IPS DF 6.9 (cell line): Measurements from ENCODE around the gene NFATC2.
A peak's percentile ranks its signal among the peaks of the same experiment; 100 is the strongest.
"Not testable (repeated sequence)": the region's sequence is repeated elsewhere in the genome, so short reads cannot be mapped to it uniquely, and the experiment has no call there.

Experiments used
- DNase-seq: peaks from one replicate; pipeline ENCODE4 v3.0.0-alpha.2; 2013; ENCODE audit warnings: low read depth, low spot score
- H3K27ac ChIP-seq: one replicate; pipeline ENCODE4 v1.5.1; 2013; ENCODE audit warnings: low read length, control low read depth
- H3K27me3 ChIP-seq: 2 replicates; pipeline ENCODE4 v1.6.1; 2013; ENCODE audit warnings: mild to moderate bottlenecking, low read length; ENCODE audit not compliant: control insufficient read depth, insufficient read depth
- H3K36me3 ChIP-seq: 2 replicates; pipeline ENCODE4 v1.6.1; 2013; ENCODE audit warnings: low read length; ENCODE audit not compliant: control insufficient read depth, insufficient read depth
- H3K4me1 ChIP-seq: 2 replicates; pipeline ENCODE4 v1.6.1; 2013; ENCODE audit warnings: low read length; ENCODE audit not compliant: control insufficient read depth, insufficient read depth
- H3K4me3 ChIP-seq: 2 replicates; pipeline ENCODE4 v1.5.1; 2013; ENCODE audit warnings: mild to moderate bottlenecking, low read length
- H3K9me3 ChIP-seq: 2 replicates; pipeline ENCODE4 v1.6.1; 2013; ENCODE audit warnings: low read length, inconsistent platforms; ENCODE audit not compliant: control insufficient read depth, insufficient read depth
- WGBS: extraction: QIAGEN DNeasy Blood & Tissue Kit; methylation state at CpG from one replicate; pipeline ENCODE4 v1.1.7; 2013; ENCODE audit warnings: mixed read lengths, missing lambda C conversion rate; ENCODE audit not compliant: insufficient read length, insufficient coverage; 5-methylcytosine and 5-hydroxymethylcytosine counted together

NFATC2 gene

DNA sequence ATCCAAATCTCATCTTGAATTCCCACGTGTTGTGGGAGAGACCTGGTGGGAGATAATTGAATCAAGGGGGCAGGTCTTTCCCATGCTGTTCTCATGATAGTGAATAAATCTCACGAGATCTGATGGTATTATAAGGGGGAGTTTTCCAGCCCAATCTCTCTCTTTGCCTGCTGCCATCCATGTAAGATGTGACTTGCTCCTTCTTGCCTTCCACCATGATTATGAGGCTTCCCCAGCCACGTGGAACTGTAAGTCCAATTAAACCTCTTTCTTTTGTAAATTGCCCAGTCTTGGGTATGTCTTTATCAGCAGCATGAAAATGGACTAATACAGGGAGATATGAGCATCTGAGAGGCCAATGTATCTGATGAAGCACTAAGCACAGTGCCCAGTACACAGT lies 26.0 kb upstream of the NFATC2 start:
- H3K9me3 ChIP-seq: not testable (repeated sequence)
- WGBS: no CpG with 5 or more reads among the region's 3 CpGs

DNA sequence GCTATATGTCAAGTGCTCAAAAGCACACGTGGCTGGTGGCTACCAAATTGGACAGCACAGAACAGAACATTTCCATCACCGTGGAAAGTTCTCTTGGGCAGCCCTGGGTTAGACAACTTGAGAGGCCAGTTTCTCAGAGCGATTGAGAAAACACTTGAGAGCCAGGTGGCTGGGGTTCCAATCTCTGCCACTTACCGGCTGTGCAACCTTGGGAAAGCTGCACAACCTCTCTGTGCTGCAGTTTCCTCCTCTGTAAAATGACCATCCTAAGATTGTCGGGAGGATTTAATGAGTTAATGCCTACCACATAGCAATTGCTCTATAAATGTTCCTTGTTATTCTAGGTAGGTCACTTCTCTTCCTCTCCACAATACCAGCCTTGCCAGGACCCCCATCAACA lies 25.1 kb upstream of the NFATC2 start:
- Histone ChIP-seq H3K27ac (no peak overlapping the region), H3K4me1 (peaks cover 2% of the 10 kb centered on the region; the same call in 1 of the 2 replicates), H3K4me3 (no peak overlapping the region), H3K36me3 (no peaks in the 10 kb centered on the region), H3K27me3 (peaks cover 15% of the 10 kb centered on the region), H3K9me3 (no peaks in the 10 kb centered on the region)
- no peak for DNase-seq
- no CpG with 5 or more reads among the region's 5 CpGs for WGBS

More for the DNA sequence above, 26.0 kb upstream of the NFATC2 start:
- not testable (repeated sequence) for H3K36me3 ChIP-seq, DNase-seq, H3K4me1 ChIP-seq, H3K27me3 ChIP-seq, H3K4me3 ChIP-seq, H3K27ac ChIP-seq

DNA sequence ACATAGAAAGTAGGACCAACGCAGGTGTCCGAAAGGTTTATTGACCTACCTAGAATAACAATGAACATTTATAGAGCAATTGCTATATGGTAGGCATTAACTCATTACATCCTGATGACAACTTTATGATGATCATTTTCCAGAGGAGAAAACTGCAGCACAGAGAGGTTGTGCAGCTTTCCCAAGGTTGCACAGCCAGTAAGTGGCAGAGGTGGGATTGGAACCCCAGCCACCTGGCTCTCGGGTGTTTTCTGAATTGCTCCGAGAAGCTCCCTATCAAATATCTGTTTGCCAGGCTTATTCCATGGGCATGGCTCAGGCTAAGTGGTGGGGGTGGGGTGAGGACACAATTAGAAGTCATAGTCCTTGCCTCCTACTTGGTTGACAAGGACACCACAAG lies 24.1 kb upstream of the NFATC2 start:
- H3K4me3 ChIP-seq: no peak overlapping the region
- peaks cover 2% of the 10 kb centered on the region; the same call in 1 of the 2 replicates for H3K4me1 ChIP-seq
- no peak for DNase-seq
- no peaks in the 10 kb centered on the region for H3K36me3 ChIP-seq
- no peaks in the 10 kb centered on the region for H3K9me3 ChIP-seq
- peaks cover 24% of the 10 kb centered on the region for H3K27me3 ChIP-seq
- no peak overlapping the region for H3K27ac ChIP-seq
- no CpG with 5 or more reads among the region's 4 CpGs for WGBS

- H3K36me3 ChIP-seq: no peaks in the 10 kb centered on the region
- no peaks in the 10 kb centered on the region for H3K9me3 ChIP-seq
- no peak overlapping the region for H3K27ac ChIP-seq
- no peak for DNase-seq
- no CpG with 5 or more reads among the region's 14 CpGs for WGBS
- H3K4me3 ChIP-seq: no peak overlapping the region
- peaks cover 31% of the 10 kb centered on the region for H3K27me3 ChIP-seq
- peaks cover 2% of the 10 kb centered on the region; the same call in 1 of the 2 replicates for H3K4me1 ChIP-seq
Observed at GRCh38 chr20:51565298-51566144, 23.0 kb upstream of the NFATC2 start.

GRCh38 chr20:51563486-51564332 lies 21.2 kb upstream of the NFATC2 start:
- no peak overlapping the region for H3K4me3 ChIP-seq
- no peak overlapping the region for H3K27ac ChIP-seq
- no peaks in the 10 kb centered on the region for H3K9me3 ChIP-seq
- no CpG with 5 or more reads among the region's 15 CpGs for WGBS
- no peak for DNase-seq
- H3K27me3 ChIP-seq: peaks cover 36% of the 10 kb centered on the region
- no peaks in the 10 kb centered on the region for H3K36me3 ChIP-seq
- H3K4me1 ChIP-seq: peaks cover 2% of the 10 kb centered on the region; the same call in 1 of the 2 replicates

DNA sequence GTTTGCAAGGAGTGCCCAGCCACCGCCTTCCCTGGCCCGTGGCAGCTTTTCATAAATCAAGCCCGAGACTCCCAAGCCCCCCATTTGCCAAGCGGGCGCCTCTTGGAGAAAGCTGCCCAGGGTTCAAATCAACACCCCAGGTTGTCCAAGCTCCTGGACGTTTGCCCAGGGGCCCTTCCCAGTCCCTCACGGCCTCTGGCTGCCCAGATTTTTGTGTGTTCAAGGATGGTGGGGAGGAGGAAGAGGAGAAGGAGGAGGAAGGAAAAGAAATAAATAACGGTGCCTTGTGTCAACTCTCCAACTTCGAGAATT lies 20.6 kb upstream of the NFATC2 start:
- no CpG with 5 or more reads among the region's 9 CpGs for WGBS
- peaks cover 2% of the 10 kb centered on the region; the same call in 1 of the 2 replicates for H3K4me1 ChIP-seq
- no peak for DNase-seq
- H3K9me3 ChIP-seq: no peaks in the 10 kb centered on the region
- H3K4me3 ChIP-seq: peak overlapping the region; percentile 31; the same call in 1 of the 2 replicates
- H3K36me3 ChIP-seq: no peaks in the 10 kb centered on the region
- H3K27ac ChIP-seq: no peak overlapping the region
- H3K27me3 ChIP-seq: peaks cover 36% of the 10 kb centered on the region

- H3K4me1 ChIP-seq: peaks cover 2% of the 10 kb centered on the region; the same call in 1 of the 2 replicates
- no peak for DNase-seq
- no peaks in the 10 kb centered on the region for H3K36me3 ChIP-seq
- no peak overlapping the region for H3K27ac ChIP-seq
- peaks cover 36% of the 10 kb centered on the region for H3K27me3 ChIP-seq
- no CpG with 5 or more reads among the region's 76 CpGs for WGBS
- H3K9me3 ChIP-seq: no peaks in the 10 kb centered on the region
- peak overlapping the region; percentile 31; the same call in 1 of the 2 replicates for H3K4me3 ChIP-seq
Observed at GRCh38 chr20:51562332-51563173, 20.0 kb upstream of the NFATC2 start.

GRCh38 chr20:51562027-51562331 lies 19.5 kb upstream of the NFATC2 start:
- no peaks in the 10 kb centered on the region for H3K9me3 ChIP-seq
- DNase-seq: no peak
- H3K36me3 ChIP-seq: no peaks in the 10 kb centered on the region
- peaks cover 2% of the 10 kb centered on the region; the same call in 1 of the 2 replicates for H3K4me1 ChIP-seq
- peaks cover 36% of the 10 kb centered on the region for H3K27me3 ChIP-seq
- H3K4me3 ChIP-seq: peak overlapping the region; percentile 31; the same call in 1 of the 2 replicates
- no CpG with 5 or more reads among the region's 10 CpGs for WGBS
- no peak overlapping the region for H3K27ac ChIP-seq

DNA sequence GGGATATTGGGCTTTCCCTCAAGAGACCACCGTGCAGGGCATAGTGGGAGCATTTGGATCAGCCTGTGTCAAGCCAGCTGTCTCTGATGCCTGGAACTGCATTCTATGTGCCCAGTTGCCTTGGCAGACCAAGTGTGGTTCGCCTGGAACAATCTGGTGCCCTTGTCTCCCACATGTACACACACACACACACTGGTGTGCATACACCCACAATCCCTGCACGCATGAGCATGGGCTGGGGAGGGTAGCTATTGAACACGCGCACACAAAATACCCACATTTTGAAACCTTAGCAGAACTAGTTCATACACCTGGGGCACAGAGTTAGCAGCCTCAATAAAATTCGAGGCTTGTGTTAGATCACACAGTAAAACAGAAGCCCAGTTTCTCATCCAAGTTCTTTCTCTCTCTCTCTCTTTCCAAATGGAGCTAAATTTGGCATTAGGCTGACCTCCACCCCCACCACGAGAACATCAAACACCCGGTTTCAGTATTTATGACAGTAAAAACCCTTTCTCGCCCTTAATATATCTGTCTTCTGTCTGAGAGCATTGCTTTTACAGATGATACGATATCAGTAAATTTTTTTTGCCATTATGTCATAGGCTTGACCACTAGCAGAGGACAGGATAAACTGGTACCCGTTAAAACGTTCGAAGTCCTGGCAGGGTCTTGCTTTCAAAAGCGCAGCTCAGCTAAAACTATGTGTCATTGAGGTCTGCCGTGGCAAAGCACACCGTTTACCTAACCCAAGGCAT lies 18.2 kb upstream of the NFATC2 start:
- no CpG with 5 or more reads among the region's 16 CpGs for WGBS
- Histone ChIP-seq H3K4me1 (peaks cover 2% of the 10 kb centered on the region; the same call in 1 of the 2 replicates), H3K36me3 (no peaks in the 10 kb centered on the region), H3K4me3 (no peak overlapping the region), H3K27me3 (peaks cover 36% of the 10 kb centered on the region), H3K9me3 (no peaks in the 10 kb centered on the region), H3K27ac (no peak overlapping the region)
- no peak for DNase-seq
